ENCODE results near the gene KCNJ5.

DNA sequence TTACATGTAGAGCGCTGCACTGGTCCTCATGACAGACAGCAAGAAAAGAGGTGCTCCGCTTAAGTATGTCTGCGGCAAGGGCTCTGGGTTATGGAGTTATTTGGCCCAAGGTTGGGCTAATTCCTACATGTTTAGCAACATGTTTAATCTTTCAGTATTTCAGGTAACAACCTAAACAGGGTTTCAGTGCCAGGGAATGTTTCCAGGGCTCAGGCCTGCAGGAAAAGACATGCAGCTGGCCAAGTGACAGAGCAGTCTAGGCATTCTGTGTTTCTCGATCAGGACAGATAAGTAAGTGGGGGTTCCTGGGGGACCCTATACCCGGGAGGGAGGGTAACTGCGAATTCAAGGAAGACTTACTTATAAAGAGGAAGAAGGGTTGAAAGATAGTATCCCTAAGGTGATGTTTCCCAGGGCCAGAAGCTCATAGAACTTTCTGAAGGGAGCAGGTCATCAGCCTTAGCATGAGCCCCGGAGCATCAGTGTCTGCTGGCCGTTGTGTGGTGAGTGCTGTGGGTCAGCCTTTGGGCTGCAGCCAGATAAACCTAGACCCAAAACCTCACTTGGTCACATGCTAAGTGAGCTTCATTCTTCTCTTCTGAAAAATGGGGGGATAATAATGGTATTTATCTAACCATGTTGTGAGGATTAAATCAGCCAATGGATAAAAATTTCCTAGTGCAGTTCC is 18.4 kb downstream of the KCNJ5 start:
- TF ChIP-seq, protein P1, sequence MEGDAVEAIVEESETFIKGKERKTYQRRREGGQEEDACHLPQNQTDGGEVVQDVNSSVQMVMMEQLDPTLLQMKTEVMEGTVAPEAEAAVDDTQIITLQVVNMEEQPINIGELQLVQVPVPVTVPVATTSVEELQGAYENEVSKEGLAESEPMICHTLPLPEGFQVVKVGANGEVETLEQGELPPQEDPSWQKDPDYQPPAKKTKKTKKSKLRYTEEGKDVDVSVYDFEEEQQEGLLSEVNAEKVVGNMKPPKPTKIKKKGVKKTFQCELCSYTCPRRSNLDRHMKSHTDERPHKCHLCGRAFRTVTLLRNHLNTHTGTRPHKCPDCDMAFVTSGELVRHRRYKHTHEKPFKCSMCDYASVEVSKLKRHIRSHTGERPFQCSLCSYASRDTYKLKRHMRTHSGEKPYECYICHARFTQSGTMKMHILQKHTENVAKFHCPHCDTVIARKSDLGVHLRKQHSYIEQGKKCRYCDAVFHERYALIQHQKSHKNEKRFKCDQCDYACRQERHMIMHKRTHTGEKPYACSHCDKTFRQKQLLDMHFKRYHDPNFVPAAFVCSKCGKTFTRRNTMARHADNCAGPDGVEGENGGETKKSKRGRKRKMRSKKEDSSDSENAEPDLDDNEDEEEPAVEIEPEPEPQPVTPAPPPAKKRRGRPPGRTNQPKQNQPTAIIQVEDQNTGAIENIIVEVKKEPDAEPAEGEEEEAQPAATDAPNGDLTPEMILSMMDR (conservative IDR thresholded peaks at IDR 0.05; ENCODE audit: low read depth in 2 of 2) = no peak
- TF ChIP-seq, protein P2, sequence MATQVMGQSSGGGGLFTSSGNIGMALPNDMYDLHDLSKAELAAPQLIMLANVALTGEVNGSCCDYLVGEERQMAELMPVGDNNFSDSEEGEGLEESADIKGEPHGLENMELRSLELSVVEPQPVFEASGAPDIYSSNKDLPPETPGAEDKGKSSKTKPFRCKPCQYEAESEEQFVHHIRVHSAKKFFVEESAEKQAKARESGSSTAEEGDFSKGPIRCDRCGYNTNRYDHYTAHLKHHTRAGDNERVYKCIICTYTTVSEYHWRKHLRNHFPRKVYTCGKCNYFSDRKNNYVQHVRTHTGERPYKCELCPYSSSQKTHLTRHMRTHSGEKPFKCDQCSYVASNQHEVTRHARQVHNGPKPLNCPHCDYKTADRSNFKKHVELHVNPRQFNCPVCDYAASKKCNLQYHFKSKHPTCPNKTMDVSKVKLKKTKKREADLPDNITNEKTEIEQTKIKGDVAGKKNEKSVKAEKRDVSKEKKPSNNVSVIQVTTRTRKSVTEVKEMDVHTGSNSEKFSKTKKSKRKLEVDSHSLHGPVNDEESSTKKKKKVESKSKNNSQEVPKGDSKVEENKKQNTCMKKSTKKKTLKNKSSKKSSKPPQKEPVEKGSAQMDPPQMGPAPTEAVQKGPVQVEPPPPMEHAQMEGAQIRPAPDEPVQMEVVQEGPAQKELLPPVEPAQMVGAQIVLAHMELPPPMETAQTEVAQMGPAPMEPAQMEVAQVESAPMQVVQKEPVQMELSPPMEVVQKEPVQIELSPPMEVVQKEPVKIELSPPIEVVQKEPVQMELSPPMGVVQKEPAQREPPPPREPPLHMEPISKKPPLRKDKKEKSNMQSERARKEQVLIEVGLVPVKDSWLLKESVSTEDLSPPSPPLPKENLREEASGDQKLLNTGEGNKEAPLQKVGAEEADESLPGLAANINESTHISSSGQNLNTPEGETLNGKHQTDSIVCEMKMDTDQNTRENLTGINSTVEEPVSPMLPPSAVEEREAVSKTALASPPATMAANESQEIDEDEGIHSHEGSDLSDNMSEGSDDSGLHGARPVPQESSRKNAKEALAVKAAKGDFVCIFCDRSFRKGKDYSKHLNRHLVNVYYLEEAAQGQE (IDR thresholded peaks at IDR 0.05; ENCODE audit: unreplicated experiment) = no peak

All from GM23338 (cell line).